Measurements from ENCODE around the gene SLC39A12.

SLC39A12 gene

GRCh38 chr10:18044976-18045720 is 93.4 kb downstream of the SLC39A12 start:
- no peak for DNase-seq (ENCODE audit: low read depth in 2 of 2, low spot score in 1 of 2)

GRCh38 chr10:18056583-18056982 is 104.9 kb downstream of the SLC39A12 start:
- no peak for DNase-seq (ENCODE audit: low read depth in 2 of 2, low spot score in 1 of 2)

DNA sequence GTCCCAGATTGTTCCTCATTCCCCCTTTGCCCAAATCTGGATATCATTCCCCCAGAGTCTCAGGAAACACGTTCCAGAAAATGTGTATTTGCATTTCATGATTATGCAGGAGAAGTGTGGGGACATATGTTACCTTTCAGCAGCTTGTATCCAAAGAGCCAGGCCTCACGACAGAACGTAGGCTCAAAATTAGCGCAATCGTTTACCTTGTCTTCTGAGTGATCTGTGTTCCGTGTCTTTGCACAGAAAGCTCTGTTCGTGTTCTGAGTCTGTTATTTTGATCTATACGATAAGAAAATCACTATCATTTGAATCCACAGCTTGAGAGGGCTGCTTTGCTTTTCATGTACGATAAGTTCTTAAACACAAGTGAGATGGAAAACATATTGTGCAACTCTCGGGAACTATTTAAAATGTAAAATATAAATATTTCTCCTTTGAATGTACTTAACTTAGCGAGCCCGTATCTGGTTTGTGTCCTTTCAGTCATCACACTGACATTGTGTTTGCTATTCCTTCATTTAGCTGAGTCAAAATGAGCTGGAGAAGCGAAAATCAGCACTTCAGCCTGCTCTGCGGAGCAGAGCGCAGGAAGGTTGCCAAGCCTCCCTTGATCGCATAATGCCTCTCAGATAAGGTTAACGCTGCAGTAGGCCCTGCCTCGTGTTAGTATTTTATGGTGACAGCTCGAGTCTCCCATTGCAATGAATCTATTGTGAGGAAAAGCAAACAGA is 108.3 kb downstream of the SLC39A12 start:
- no peak for DNase-seq (ENCODE audit: low read depth in 2 of 2, low spot score in 1 of 2)

DNA sequence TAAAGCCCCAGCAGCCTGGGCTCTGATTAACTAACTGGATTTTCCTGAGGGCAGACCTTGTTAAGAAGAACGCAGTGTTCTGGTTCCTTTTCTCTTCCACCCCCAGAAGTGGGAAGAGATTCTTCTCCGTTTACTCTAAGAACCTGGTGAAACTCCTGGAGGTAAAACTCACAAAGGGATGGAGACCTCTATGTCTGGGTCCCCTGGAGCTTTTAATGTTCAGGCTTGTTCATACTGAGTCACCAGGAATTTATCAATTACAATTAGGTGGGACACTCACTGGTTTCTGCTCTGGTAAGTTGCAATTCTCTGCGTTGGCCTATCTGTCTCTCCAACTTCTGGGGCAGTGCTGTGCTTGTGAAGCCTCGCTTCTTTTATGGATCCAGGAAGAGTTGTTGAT is 115.2 kb downstream of the SLC39A12 start:
- no peak for DNase-seq (ENCODE audit: low read depth in 2 of 2, low spot score in 1 of 2)

GRCh38 chr10:18068401-18068800 is 116.7 kb downstream of the SLC39A12 start:
- DNase-seq (ENCODE audit: low read depth in 2 of 2, low spot score in 1 of 2): no peak

DNA sequence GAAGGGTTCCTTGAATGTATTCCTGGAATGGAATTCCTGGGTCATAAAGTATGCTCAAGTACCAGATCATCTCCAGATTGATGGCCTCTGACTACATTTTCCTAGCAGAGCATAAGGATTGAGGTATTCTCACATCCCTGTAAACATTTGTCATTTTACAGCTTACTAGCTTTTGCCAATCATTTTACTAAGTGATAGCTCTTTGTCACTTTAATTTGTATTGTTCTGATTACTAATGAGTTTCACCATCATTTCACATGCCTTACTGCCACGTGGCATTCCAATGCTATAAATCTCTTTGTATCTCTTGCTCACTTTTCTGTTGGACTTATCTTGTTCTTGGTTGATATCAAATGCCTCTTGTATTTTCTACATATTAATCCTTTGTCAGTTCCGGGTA is 119.9 kb downstream of the SLC39A12 start:
- DNase-seq (ENCODE audit: low read depth in 2 of 2, low spot score in 1 of 2): no peak

DNA sequence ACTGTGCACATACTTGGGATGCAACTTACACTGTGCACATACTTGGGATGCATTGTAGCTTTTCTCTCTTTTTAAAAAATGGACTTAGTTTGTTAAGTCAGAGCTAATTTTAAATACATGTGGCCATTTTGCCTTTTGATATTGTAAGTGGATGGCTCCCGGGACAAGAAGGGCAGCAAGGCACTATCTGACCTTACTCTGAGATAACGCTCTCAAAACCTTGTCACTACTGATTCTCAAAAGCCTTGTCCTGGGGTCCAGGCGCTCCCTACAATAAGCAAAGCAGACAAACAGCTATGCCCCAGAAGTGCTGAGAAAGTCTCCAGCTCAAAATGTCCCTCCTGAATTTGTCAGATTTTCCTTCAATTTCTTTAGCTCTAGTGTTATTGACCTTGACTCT is 121.6 kb downstream of the SLC39A12 start:
- DNase-seq (ENCODE audit: low read depth in 2 of 2, low spot score in 1 of 2): no peak

DNA sequence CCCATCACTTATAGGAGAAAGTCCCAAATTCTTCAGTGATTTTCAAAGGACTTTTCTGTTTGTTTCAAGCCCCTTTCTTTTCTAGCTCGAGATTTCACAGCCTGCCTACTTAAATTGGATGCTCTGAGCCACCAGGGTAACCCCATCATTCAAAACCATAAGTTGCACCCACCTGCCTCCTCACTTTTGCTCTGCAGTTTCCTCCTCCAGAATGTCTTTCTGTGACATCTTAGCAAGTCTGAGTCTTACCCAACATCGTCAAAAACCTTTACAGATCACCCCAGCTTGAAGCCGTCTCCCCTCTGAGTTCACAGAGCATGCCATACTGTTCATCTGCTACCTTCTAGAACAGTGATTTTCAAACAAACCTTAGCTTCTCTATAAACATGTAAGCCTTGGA is 124.2 kb downstream of the SLC39A12 start:
- no peak for DNase-seq (ENCODE audit: low read depth in 2 of 2, low spot score in 1 of 2)

DNA sequence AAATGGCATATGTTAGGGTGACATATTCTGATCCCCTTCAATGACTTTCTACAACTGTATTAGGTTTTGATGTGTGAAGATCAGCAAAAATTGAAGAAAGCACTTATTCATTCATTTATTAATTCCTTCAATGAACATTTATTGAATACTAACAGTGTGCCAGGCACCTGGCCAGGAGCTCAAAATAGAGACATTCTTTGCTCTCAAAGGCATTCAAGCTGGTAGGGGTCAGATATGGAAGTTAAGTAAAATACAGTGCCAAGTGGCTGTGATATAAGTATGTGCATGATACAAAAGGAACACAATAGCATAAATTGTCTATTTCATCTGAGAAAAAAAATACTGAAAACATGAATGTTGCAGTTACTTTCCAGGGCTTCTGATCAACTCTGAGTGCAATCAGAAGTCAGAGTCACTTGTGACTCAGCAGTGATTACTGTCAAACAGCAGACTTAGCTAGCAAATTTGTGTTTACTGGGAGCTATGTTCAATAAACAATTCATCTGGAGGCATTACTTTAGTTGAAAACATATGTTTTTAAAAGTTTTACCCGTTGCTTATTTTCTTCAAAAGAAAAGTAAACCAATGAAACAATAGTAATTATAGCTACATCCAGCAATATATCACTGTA is 128.1 kb downstream of the SLC39A12 start:
- DNase-seq (ENCODE audit: low read depth in 2 of 2, low spot score in 1 of 2): no peak

DNA sequence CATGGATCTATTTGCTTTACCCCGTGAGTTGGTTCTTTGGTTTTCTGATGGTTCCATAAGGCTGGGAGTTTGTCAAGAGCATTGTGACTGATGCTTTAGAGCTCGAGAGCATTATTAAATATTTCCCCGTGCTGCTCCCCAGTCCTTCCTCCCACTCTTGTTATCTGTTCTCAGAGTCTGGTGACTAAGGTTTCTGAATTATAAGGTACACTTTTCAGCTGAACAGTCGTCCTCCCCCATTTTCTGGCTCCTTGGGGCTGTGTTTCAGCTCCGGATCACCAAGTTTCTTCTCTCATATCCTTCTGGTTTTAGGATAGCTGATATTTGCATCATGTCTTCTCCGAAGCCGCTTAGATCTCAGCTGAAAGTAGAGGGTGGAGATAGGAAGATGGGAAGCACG is 130.7 kb downstream of the SLC39A12 start:
- DNase-seq (ENCODE audit: low read depth in 2 of 2, low spot score in 1 of 2): no peak

DNA sequence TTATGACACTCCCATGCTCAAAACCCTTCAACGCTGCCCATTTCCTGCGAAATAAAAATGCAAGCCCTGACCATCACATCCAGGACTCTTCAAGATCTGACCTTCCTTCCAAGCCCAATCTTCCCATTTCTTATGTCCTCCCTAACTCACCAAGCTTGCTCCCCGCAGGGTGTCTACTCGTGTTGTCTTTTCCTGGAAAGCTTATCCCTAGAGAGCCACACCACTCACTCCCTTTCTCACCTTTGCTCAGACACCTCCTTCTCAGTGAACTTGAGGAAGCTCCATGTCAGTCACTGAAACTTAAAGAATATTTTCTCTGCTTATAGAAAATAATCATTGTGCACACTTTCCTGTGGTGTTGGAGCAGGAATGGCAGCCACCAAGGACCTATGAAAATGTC is 134.1 kb downstream of the SLC39A12 start:
- no peak for DNase-seq (ENCODE audit: low read depth in 2 of 2, low spot score in 1 of 2)

DNA sequence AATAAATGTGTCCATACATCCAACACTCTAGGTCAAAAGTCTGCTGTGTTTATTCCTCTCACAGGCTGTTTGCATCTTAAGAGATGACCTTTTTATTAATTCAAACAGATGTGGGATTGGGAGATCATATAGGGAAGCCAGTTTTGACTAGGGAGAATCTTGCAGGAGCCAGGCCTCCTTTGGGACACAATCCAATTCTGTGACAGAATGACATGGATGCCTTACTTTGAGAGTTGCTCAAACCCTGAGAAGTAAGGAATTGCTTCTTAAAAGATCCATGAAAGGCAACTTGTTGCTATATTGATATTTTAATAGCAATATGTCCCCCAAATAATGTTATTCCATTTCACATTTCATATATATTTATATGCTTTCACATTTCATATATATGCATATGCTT is 135.0 kb downstream of the SLC39A12 start:
- DNase-seq (ENCODE audit: low read depth in 2 of 2, low spot score in 1 of 2): no peak

GRCh38 chr10:18087355-18087754 is 135.6 kb downstream of the SLC39A12 start:
- no peak for DNase-seq (ENCODE audit: low read depth in 2 of 2, low spot score in 1 of 2)
